ENCODE measurements around the gene FOCAD.

FOCAD gene

GRCh38 chr9:20980832-20981455, 296.9 kb downstream of the FOCAD start:
- DNase-seq, result no peak

- DNase-seq, result no peak
Measured at GRCh38 chr9:20981486-20981885, 297.4 kb downstream of the FOCAD start.

- no peak for DNase-seq
Measured at GRCh38 chr9:20984506-20984905, 300.4 kb downstream of the FOCAD start.

- no peak for DNase-seq
Measured at GRCh38 chr9:20985851-20986600, 302.0 kb downstream of the FOCAD start.

DNA sequence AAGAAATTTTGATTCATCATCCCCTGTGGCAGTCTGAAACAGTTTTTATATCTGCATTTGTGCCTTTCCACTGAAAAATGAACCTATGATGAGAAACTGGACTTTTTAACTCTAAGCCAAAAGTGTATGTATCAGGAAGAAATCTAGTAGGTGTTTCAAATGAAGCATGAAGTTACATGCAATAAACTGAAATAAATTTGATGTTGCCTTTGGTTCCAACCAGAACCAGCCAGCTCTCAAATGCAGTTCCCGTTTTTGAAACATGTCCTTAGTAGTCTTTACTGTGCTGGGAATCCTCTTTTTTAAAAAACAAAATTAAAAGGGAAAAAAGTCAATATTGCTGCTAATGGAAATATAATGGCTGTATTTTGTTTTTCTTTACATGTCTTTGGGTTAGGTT, 303.5 kb downstream of the FOCAD start:
- DNase-seq, result no peak

DNA sequence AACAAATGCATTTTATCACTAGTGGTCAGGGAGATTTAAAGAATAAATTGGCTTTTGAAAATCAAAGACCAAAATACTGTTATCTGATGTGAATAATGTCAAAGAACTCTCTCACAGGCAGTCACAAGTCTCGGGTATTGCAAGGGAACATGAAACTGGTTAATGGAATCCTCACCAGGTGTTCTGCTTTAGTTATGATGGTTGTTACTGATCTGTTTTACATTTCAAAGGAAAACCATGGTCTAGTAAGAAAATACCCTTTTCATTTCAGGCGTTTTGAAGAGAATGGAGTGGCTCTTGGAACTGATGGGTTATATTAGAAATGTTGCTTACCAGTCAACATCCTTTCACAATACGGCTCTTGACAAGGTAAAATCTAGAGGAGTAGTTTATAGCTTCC, 304.0 kb downstream of the FOCAD start:
- DNase-seq, result no peak

DNA sequence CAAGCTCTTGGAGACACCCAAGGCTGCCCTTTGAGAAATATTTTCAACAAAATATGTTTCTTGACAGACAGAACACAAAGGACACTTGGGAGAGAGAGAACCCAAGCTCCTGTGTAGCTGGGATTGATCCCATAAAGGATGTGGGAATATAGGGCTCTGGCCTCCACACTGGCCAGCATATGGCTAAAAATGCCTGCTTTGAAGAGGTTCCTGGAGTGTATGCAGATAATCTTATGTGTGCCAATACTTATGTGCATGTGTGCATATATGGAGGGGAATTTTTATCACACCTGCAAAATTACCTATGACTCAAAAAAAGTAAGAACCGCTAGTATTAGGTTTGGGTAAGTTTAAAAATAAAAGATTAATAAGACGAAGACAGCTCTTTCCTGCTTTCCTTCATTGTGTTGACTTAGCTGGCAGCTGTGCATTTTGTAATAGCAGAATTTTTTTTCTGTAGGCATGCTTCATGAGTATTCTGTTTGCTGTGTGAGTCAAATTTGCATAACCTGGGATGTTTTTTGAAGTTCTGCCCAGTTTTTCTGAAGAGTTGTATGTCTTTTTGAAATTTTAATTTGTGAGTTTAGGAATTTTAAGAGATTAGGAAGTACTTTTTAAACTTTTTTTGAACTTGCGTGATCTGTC, 304.7 kb downstream of the FOCAD start:
- no peak for DNase-seq

- DNase-seq, result no peak
Measured at GRCh38 chr9:20989923-20990341, 305.9 kb downstream of the FOCAD start.

GRCh38 chr9:20990867-20991266, 306.8 kb downstream of the FOCAD start:
- no peak for DNase-seq

DNA sequence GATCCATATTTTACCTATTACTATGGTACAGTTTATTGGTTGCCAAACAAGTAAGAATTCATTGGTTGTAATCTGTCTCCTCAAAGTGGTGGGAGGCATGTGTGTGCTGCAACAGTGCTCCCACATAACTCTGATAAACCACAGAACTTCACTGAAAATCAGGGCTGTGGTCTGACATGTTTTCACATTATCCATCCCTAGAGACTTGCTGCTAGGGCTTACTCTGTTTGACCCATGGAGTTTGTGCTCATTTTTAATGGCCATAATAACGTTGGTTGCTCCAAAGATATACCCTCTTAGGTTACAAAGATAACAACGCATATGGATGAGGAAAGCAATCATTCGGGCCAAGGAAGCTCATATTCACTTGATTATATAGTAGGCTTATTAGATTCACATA, 310.4 kb downstream of the FOCAD start:
- DNase-seq, result no peak

DNA sequence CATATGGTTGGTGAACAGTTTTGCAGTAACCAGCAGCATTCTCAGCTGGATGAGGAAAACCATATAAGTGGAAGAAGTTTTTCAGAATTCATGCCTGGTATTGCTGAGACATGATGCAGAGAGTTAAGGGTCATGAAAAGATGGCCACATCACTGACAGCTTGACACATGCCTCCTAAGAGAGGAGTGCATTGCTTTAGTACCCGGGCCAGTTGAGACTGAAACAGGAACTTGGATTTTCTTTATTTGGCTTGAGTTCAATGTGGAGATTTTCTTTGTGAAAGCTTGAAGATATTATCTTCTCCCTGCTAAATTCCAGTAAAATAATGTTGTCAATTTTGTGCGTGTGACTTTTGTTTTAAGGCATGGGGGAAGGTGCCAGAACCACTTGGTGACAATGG, 311.6 kb downstream of the FOCAD start:
- DNase-seq, result no peak

DNA sequence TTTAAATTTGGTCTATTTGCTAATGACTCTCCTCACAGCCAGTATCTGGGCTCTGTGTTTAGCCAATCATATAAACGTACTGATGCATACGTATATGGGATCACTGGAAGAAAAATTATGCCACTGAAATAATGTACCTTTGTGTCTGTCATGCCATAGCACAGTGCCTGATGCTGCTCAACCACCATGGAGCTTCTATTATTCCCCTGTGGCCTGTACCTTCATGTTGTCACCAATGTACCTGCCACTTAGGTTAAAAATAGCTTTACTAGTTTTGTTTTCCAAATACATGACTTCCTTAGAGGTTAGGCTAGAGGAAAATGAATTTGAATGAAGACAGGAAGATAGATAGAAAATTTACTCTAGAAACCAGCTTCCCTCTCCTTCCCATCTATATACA, 312.8 kb downstream of the FOCAD start:
- no peak for DNase-seq

GRCh38 chr9:20997503-20998076, 313.5 kb downstream of the FOCAD start:
- no peak for DNase-seq

- no peak for DNase-seq
Measured at GRCh38 chr9:21001581-21001980, 317.5 kb downstream of the FOCAD start.

- DNase-seq, result no peak
Measured at GRCh38 chr9:21002040-21002439, 318.0 kb downstream of the FOCAD start.

GRCh38 chr9:21015129-21015815, 331.2 kb downstream of the FOCAD start:
- DNase-seq, result no peak

DNA sequence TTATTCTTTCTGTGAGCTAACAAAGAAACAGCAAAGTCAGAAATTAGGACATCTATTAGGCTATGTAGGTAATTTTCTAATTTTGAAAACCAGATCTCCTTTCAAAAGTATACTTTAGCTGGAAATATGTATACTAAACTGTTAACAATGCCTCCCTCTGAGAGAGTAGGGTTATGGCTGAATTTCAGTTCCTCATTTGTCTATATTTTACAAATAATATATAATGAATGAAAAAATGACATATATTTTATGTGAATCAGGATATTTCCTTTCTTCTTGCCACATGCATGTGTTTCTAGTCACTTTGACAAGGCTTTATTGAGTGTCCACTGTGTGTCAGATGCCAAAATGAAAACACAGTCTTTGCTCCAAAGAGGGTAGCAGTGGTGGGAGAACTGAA, 331.9 kb downstream of the FOCAD start:
- no peak for DNase-seq

- DNase-seq, result no peak
Measured at GRCh38 chr9:21016701-21017491, 332.8 kb downstream of the FOCAD start.

DNA sequence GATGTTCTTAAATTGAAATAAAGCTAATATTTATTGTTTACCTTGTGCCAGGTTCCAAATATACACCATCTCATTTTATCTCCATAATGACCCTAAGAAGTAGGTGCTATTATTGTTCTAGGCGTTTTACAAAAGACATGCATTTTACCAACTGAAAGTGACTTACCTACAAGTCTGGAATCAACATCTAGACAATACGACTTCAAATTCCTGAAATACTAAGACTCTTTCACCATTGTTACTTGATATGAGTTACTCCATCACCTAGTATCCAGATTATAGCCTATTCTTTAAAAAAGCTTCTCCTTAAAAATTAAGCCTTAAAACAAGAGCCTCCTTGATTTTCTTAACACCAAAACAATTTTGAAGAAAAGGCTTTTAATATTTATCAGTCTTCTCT, 334.1 kb downstream of the FOCAD start:
- DNase-seq, result no peak

- no peak for DNase-seq
Measured at GRCh38 chr9:21023861-21024260, 339.8 kb downstream of the FOCAD start.

DNA sequence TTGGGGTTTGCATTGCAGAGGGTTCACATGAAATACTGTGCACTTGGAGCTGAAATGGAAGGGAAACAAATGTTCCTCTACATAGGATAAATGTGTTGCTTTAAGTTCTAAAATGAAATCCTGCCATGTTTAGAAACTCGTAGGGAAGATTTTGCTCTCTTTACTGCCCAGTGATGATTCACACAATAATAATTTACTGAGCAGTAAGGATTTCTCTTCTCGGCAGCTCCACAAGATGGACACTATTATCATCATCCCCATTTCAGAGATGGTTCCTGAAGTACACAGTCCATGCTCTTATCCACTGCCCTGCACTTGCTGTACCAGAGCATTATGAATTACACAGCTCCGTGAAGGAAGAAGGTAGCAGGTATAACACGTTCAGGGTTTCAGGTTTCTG, 343.2 kb downstream of the FOCAD start:
- no peak for DNase-seq

- DNase-seq, result peak; percentile 5
Measured at GRCh38 chr9:21028466-21028865, 344.4 kb downstream of the FOCAD start.
